ENCODE measurements around the gene NCSTN.

The NCSTN gene

DNA sequence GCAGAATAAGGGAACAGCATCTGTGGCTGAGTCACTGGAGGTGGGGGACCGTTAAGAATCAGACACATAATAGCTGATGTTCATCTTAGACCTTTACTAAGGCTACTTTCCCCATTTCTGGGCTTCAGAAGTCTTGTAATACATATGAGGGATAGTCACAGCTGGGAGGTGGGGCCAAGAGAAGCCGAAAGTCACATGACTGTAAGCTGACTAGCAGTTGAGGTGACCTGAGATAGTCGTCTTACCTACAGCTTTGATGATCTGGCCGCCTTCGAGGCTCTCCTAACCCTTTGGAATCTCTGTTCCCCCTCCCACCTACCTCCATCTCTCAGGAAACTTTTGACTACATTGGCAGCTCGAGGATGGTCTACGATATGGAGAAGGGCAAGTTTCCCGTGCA, 9.4 kb downstream of the NCSTN start:
- DNase-seq = no peak

DNA sequence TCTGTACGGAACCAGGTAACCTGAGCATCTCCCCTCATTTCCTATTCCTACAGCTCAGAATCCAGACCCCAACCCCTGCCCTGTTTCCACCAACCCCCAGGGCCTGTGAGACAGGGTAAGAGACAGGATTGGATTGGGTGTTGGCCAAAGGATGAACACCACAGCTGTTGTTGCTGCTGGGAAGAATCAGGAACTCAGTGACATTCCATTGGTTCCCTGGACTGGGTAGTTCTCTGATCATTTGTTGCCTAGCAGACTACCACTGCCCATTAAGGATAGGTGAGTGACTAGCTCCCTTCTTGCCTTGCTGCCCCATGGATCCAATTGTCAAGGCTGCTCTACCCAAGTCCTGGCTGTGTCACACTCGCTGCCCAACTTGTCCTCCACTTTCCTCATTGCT, 10.0 kb downstream of the NCSTN start:
- no peak for DNase-seq

- DNase-seq = peak; percentile 36
Measured at GRCh38 chr1:160354388-160354985, 11.3 kb downstream of the NCSTN start.

- no peak for DNase-seq
Measured at GRCh38 chr1:160357286-160358002, 14.3 kb downstream of the NCSTN start.

- no peak for DNase-seq
Measured at GRCh38 chr1:160358073-160358472, 14.9 kb downstream of the NCSTN start.

DNA sequence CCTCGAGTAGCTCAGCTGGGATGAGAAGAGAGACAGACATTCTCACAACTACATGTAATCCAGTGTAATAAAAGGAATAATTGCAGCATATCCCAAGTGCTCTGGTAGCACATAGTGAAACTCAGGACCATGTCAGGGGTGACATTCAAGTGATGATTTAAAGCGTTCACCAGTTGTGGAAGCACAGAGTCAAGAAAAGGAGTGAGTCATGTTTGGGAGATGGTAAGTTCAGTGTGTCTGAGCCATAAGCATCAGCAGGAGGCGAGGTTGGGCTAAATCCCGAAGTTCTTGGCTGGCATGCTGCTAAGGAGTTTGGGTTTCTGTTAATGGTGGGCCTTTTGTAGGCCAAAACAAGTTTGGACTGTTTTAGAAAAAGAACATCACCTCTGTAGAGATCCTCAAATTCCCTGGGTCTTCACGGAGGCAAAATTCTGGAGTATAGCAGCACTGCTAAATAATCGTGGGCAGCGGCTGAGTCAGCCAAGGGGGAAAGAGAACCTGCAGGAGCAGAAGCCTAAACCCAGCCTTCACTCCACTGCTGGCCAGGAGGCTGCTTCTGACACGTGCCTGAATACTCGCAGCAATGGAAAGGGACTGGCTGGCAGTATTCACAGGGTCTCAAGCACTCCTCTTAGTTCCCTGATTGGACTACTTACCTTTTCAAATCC, 16.5 kb downstream of the NCSTN start:
- DNase-seq = no peak

DNA sequence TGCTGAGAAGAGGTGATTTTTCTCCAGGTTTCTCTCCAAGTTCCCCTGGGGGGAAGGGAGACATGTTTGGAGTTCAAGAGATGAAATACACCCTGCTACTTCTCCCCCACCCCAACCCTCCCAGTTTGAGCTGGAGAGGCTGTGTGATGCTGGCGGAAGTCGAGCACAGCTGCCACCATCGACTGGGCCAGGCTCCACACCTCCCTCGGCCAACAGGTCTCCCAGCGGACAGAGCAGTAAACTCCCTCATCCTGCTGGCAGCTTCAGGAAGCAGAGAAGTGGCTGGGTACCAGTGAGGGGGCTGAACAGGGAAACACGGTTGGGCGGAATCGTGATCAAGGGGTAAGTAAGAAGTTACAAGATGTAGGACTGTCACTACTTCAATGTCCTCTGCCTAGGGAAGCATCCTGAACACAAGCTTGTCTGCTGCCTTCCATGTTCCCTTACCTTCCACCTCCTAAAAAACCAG, 17.1 kb downstream of the NCSTN start:
- DNase-seq = no peak

DNA sequence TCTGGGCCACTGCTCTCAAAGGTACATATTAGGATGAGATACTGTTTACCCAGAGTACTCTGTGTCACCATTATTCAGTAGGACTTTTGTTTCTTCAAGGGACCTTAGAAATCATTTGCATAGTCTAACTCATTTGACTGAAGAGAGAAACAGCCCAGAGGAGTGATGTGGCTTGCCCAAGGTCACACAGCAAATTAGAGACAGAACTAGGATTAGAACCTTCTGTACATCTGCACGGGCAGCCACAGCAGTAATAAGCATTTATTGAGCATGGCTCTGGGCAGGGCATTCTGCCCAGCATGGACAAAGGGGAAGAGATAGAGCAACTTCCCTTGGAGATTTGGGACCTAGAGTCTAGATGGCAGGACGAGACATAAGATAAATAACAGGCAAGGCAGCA, 18.0 kb downstream of the NCSTN start:
- DNase-seq = no peak

DNA sequence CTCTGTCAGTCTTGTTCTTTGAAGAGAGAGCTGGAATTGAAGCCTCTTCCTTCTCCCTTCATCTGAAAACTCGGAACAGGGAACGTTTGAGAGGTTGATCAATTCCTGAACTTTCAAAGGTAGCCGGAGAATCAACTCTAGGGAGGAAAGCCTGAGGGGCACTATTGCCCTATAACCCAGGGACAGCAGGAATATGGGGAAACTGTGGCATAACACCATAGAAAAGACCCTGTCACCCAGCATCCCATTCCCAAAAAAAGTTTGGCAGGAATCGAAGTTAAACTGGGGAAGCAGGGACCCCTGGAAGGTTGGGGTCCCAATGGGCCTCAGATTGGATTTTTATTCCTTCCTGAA, 18.6 kb downstream of the NCSTN start:
- DNase-seq = no peak

- peak; percentile 70 for DNase-seq
Measured at GRCh38 chr1:160362168-160362957, 19.2 kb downstream of the NCSTN start.

- no peak for DNase-seq
Measured at GRCh38 chr1:160363010-160363409, 19.8 kb downstream of the NCSTN start.

DNA sequence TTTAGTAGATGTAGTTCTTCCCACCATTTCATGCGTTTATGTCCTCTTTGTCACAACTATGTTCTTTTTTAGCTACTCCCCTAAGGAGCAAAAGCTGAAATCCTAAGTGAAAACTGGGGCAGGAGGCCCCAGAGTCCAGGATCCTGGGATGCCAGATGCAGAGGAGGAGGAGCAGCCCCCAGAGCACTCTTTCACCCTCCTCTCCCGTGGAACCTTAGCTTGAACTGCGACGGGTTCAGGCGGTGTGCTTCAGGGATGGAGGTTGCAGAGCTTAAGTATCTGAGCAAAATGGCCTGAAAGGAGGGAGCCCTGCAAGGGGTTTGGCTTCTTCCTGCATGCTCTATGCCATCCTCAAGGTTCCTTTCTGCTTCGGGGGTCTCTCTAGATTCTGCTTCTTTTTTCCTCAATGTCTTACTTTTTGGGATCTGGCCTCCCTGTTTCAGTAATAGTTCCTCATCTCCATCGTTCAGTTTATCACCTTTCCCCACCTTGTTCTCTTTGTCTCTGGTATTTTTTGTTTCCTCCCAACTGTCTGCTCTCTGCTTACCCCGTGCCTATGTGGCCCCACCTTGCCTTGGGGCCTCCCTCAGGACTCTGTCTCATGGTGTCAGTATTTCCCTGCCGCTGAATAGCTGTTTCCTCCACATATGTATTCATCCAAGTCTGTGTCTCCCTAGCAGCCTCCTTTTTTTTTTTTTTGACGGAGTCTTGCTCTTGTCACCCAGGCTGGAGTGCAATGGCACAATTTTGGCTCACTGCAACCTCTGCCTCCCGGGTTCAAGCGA, 21.0 kb downstream of the NCSTN start:
- no peak for DNase-seq

GRCh38 chr1:160365325-160365724, 22.1 kb downstream of the NCSTN start:
- DNase-seq = no peak

- DNase-seq = peak; percentile 61
Measured at GRCh38 chr1:160366731-160367515, 23.7 kb downstream of the NCSTN start, which contains the start of gene NHLH1. Gene NHLH1 (plus strand): TSS chr1:160367071. CDS start chr1:160370732, 3,661 bp downstream.

GRCh38 chr1:160367516-160367900, 24.3 kb downstream of the NCSTN start:
- DNase-seq = no peak

GRCh38 chr1:160367934-160368923, 25.0 kb downstream of the NCSTN start:
- DNase-seq = peak; percentile 14

- no peak for DNase-seq
Measured at GRCh38 chr1:160369087-160369486, 25.9 kb downstream of the NCSTN start.

GRCh38 chr1:160370561-160371345, 27.6 kb downstream of the NCSTN start:
- DNase-seq = no peak

- DNase-seq = no peak
Measured at GRCh38 chr1:160371346-160371631, 28.1 kb downstream of the NCSTN start.

- DNase-seq = no peak
Measured at GRCh38 chr1:160371756-160372155, 28.6 kb downstream of the NCSTN start.

All from retina (tissue), 1 donor.